Fibroblast of skin of back (primary cell): ENCODE results near the gene ELOVL5.
A peak's percentile ranks its signal among the peaks of the same experiment; 100 is the strongest.

ENCODE experiments used
- DNase-seq: peaks from one replicate; pipeline ENCODE4 v3.0.0-alpha.2; 2013

Gene ELOVL5

DNA sequence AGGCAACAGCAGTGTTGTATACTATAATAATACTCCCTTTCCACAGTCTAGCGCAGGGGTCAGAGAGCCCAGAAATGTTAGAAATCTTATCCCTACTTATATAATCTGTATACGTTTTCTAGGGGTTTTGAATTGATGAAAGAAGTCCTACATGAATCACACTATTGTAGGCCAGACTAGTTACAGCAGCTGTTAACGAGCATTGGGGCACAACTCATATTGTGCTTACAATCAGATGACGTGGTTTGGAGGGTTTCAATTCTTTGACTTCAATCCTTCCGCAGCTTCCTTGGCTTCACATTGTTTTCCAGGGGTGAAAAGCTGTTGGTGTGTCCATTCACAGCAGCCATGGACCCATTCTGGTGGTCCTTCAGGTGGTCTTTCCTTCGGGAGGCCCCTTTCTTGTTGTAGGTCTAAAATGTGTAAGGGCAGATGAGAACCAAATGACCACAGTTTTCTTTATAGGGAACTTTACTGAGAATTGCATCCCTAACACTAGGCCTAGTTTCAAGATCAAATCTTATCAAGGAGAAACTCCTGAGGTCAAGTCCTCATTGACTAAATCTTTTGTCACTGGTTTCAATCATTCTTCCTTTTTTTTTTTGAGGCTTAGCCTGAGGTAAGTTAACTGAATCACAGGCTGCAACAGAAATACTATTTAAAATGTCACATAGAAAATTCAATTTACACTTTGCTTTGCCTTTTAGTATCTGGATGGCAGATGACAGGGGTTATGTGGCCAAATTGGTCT lies 79.7 kb downstream of the ELOVL5 start:
- DNase-seq, result no peak

GRCh38 chr6:53266553-53267090 lies 82.1 kb downstream of the ELOVL5 start:
- DNase-seq, result no peak

GRCh38 chr6:53264915-53265607 lies 83.7 kb downstream of the ELOVL5 start:
- DNase-seq, result no peak

DNA sequence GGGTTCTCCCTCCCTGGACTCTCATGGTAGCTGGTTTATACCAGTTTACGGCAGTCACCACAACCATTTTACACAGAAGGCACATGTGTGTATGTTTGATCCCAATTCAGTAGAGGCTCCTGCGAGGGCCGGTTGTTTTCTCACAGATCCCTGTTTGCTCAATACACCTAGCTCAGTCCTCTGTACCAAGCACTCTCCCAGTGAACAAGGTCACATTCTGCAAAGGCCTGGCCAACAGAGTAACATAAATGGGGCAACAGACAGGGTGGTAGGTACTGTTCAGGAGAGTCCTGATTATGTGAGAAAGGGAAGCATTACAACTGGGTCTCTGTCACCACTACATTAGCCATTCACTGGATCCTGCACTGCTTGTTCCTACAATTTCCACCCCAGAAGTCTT lies 84.4 kb downstream of the ELOVL5 start:
- DNase-seq, result no peak

DNA sequence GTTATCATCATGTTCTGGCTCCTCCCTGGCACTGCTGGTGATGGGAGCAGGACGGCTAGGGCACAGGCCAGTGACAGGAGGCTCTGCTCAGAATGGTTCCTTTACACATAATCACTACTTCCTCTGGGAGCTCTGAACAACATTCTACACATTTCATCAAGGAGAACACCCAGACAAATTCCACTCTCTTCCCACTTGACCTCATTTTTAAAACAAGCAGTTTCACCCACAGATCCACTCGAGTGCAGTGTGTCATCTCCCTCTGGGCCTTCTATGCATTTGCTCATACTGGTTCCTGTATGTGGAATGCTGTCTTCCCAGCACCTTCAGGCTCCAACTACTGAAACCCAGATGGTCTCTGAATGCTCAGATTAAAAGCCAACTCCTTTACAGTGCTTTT lies 84.8 kb downstream of the ELOVL5 start:
- peak; percentile 82 for DNase-seq

DNA sequence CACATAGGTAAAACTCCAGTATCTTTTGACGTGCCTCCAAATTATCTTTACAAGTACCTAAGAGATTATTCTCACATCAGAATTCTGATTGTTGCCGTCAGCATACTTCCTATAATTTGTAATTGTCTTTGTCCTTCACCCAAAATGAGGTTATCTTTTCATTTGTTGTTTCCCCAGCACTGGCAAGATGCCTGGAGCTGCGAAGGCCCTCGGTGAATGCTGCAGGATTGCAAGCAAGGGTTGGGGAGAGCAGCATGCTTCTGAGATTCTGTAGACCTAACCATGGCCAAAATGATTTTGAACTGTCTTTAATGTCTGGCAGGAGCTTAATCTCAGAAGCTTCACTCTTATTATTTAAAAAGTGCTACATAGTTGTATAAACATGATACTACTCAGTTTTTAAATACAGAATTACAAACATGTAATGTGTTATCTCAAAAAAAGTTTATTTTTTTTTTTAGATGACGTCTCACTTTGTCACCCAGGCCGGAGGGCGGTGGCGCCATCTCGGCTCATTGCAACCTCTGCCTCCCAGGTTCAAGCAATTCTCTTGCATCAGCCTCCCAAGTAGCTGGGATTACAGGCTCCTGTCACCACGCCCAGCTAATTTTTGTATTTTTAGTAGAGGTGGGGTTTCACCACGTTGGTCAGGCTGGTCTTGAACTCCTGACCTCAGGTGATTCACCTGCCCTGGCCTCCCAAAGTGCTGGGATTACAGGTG lies 88.7 kb downstream of the ELOVL5 start:
- no peak for DNase-seq

- no peak for DNase-seq
These were observed 90.0 kb downstream of the ELOVL5 start for GRCh38 chr6:53258774-53259155.

DNA sequence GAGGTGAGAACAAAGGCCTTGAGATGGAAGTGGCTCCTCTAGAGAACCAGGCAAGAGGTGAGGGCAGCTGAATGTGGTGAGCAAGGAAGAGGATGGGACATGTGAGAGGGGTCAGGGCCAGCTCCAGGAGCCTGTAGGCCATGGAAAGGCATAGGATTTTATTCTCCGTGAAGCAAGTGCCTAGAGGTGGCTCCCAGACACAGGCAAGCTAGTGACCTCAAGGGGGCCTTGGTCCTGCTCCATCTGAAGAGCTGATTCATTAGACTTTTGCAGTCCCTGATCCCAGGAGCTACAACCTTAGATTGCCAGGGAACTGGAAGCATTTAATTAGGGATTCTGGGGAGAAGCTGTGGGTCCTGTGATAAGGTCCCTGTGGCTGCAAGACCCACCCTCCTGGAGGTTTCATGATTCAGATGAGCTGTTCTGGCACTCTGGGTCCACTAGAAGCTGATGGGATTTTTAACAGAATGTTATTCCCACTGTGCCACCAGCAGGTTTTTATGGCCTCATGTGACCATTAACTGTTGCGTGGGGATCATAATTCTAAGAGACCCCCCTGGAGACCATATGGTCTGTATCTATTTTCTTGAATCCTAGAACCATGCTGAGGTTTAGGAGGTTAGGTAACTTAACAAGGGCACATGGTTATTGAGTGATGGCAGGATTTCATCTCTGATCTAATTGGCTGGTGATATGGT lies 90.5 kb downstream of the ELOVL5 start:
- no peak for DNase-seq

GRCh38 chr6:53257533-53257932 lies 91.2 kb downstream of the ELOVL5 start:
- no peak for DNase-seq

- no peak for DNase-seq
These were observed 91.7 kb downstream of the ELOVL5 start for GRCh38 chr6:53257001-53257400.

DNA sequence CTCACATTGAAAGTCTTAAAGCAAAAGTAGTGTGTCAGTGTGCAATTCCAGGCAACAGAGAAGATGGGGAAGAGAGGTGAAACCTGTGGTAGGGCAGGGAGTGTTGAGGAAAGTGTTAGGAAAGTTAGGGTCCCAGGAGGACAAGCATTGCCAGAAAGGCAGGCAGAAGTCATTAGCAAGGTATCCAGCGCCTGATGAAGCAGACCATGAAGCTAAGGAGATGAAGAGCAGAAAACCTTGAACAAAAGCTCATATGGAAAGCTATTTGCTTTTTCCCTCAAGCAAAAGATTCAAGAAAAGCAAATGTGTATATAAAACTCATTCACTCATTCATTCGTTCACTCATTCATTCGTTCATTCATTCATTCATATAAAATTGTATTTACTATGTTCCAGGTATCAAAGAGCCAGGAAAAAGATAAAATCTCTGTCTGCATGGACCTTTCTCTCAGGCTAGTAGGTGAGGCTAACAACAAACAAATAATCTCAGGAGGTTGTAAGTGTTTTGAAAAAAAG lies 96.5 kb downstream of the ELOVL5 start:
- DNase-seq, result no peak

- no peak for DNase-seq
These were observed 97.6 kb downstream of the ELOVL5 start for GRCh38 chr6:53251033-53251672.

DNA sequence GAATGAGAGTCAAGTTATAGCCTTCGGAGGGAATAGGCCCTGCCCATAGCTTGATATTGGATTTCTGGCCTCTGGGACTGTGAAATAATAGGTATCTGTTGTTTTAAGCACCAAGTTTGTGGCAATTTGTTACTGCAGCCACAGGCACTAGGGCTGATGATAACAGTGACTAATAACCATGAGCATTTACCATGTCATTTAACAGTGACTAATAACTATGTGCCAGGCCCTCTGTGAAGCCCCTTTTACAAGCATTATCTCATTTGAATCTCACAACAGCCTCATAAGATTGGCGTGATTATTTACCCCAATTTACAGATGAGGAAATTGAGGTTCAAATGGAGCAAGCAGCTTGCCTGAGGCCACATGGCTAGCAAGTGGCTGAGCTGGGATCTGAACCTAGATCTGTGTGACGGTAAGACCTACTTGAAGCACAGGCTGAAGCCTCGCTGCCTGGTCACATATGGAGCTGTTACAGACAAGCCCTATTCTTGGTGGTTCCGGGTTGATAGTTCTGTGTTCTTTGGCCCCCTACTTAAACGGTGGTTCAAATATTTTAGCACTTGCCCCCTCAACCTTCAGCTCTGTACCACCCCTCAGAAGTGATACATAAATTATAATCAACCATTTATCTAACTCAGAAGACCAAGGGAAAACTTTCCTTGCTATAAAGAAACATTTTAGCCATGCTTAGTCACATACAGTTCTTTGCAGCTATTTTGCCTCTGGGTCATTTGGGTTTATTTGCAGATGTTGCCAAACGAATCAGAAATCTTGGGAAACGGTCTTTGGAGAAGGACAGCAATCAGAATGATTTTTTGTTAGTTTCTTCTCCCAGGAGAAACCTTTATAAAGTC lies 98.3 kb downstream of the ELOVL5 start:
- peak; percentile 76 for DNase-seq

DNA sequence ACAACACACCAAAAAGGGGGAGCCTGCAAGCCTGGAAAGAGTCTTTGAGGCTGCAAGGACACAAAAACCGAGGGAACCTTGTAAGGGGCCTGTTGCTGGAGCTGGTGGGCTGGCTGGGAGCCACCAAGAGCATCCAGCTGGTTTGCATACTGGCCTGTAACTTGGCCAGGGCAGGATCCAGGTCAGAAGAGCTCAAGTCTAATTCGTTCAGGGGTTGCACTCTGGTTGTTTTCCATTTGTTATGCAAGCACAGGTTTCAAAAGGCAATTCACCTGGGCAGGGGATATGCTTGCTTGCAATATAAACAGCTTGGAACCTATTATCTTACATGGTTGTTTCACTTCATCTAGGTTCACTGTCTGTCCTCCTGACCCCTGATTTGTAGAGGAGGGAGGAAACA lies 101.8 kb downstream of the ELOVL5 start:
- DNase-seq, result no peak

- no peak for DNase-seq
These were observed 103.8 kb downstream of the ELOVL5 start for GRCh38 chr6:53244958-53245357.

DNA sequence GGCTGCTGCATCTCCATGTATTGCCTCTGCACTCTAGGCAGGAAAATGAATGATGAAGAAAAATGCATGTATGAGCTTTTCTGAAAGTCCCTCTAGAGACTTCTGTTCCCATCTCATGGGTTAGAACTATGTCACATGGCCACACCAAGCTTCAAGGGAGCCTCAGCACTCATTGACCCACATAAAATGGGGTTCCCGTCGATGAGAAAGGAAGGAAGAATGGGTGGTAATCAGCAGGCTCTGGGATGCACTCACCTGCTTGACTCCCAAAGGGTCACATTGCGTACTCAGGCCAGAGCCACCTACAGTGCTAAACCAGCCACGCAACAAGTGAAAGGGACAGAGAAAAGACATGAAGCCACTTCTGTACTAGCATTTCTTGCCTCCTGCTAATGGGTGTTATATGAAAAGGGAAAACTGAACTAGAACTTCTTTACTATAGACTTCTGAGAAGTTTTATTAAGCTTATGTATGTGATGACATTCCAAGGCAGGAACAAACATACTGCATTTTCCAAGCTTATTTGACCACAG lies 104.3 kb downstream of the ELOVL5 start:
- no peak for DNase-seq

GRCh38 chr6:53241938-53242337 lies 106.8 kb downstream of the ELOVL5 start:
- no peak for DNase-seq

- no peak for DNase-seq
These were observed 108.0 kb downstream of the ELOVL5 start for GRCh38 chr6:53240761-53241160.

GRCh38 chr6:53240139-53240538 lies 108.6 kb downstream of the ELOVL5 start:
- DNase-seq, result no peak

DNA sequence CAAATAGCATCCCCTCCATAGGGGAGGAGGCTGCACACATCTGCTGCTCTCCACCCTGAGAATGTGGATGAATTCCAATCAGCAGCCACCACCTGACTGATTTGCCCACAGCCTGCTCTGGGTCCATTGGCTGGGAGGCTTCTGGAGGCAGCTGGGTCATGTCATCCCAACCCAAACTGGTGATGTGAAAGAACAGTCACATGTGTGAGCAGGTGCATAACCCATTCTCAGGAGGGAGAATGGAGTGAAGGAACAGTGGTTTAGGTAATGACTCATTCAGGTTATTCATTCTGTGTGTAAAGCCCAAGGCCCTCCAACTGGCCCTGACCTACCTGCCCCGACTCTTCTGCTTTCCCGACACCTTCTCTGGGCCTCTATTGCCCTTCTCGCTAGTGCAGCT lies 109.2 kb downstream of the ELOVL5 start:
- no peak for DNase-seq

- DNase-seq, result no peak
These were observed 110.4 kb downstream of the ELOVL5 start for GRCh38 chr6:53238311-53238710.
